Stimulated activated CD4-positive, alpha-beta T cell treated with anti-CD3 and anti-CD28 coated beads, Interleukin-1b, Interleukin-23, amount 100 ng/mL, for 1 hour (primary cell): ENCODE results near the gene WDFY2.

Experiments used
- DNase-seq, 2 donors: peaks; one replicate each; pipeline ENCODE4 v3.0.0-alpha.2; 2020; ENCODE audit warnings: low read depth in 2 of 2

WDFY2 gene

GRCh38 chr13:51738226-51738905, 154.1 kb downstream of the WDFY2 start:
- DNase-seq: no peak

DNA sequence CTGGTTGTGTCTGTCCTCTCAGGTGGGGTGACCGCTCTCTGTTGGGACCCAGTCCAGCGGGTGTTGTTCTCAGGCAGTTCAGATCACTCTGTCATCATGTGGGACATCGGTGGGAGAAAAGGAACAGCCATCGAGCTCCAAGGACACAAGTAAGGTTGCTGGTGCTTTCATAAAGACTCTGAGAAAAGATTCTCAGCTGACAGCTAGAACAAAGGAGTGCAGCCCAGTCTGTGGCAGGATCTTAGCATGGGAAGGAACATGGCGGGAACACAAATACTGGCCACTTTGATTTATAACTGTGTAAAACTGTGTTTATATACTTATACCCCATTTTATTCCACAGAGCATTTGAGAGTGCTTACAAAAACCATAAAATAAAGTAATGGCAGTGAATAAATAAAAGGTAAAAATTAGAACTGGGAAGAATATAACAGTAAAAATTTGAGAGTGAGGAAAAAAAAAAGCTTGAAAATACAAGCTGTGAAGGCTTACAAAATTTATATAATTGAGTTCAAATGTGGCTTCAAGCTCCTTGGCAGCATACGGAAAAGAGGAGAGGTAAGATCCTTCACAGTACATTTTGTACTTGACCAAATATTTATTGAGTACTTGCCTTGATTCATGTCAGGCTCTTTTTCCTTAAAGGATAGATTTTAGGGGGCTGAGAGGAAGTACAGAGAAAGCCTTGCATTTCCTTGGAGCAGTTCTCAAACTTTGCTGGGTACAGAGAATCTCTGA, 154.9 kb downstream of the WDFY2 start:
- no peak for DNase-seq

- no peak for DNase-seq
Observed at GRCh38 chr13:51740698-51741097, 156.4 kb downstream of the WDFY2 start.

DNA sequence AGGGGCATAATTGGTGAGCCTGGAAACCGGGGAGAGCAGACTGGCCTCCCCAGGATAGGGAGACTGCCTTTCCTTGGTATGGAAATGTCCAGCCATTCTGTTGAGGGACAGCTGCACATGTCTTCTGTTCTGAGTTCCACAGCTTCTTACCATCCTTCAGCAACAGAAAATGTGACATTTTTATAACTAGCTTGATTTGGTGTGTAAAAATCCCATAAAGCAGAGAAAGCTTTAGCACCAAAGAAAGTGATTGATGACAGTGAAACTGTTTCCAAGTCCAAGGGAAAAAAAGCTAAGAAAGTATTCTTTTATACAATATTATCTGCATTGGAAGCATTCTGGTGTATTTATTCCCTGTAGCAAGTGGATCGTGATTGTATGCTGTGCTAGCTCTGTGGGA, 157.8 kb downstream of the WDFY2 start:
- no peak for DNase-seq

GRCh38 chr13:51742611-51743010, 158.3 kb downstream of the WDFY2 start:
- no peak for DNase-seq

DNA sequence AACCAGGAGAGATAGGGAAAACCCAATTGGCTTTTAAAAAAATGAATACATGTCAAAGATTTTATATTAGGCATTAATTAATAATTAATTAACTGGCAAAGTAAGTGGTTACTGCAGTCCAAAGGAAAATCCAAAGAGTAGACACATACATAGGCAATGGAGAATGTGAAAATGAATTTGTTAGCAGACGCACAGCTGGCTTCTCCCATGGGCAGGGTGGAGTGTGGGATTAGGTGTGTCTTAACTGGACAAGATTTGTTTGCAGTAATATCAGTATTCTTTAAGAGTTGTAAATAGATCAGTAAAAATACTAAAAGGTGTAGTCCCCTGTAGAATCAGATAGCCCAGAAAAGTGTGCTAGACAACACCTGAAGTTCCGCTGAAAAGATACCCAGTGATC, 161.0 kb downstream of the WDFY2 start:
- DNase-seq: no peak

DNA sequence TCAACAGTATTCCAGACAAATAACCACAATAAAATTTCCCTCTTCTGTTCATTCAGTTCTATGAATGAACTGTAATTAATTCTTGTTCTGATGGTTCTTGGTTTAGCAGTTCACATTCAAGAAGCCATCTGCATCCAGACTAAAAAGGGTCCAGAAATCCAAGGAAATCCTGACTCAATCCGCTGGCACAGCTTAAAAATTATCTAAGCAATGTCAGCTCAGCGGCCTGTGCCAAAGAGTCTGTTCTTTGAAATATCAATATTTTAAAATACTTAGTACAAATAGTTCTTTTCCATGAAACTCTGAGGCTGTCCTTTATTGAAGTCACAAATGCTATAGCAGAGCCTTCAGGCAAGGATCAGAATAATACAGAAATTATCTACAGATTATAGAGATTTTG, 162.5 kb downstream of the WDFY2 start:
- no peak for DNase-seq

- DNase-seq: no peak
Observed at GRCh38 chr13:51747438-51748434, 163.5 kb downstream of the WDFY2 start.

GRCh38 chr13:51756651-51757050, 172.4 kb downstream of the WDFY2 start:
- no peak for DNase-seq

GRCh38 chr13:51758691-51759090, 174.4 kb downstream of the WDFY2 start:
- DNase-seq: no peak

DNA sequence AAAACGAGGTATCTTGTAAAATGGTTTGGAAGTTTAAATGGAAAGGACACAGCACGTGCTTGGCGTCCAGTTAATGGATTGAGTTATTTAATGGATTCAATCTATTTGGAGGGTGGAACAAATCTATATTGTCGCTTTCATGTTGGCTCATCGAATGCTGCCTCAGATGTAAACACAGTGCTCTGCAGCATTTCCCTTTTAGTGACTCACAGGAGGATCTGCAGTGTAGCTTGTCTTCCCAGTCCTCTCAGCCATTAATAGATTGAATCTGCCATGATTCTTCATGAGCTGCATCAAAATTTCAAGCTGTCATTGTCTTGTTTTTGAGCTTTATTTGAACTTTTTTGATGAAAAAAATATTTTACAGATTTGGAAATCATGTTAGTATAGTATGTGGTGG, 175.0 kb downstream of the WDFY2 start:
- no peak for DNase-seq

- DNase-seq: no peak
Observed at GRCh38 chr13:51760592-51760991, 176.3 kb downstream of the WDFY2 start.

DNA sequence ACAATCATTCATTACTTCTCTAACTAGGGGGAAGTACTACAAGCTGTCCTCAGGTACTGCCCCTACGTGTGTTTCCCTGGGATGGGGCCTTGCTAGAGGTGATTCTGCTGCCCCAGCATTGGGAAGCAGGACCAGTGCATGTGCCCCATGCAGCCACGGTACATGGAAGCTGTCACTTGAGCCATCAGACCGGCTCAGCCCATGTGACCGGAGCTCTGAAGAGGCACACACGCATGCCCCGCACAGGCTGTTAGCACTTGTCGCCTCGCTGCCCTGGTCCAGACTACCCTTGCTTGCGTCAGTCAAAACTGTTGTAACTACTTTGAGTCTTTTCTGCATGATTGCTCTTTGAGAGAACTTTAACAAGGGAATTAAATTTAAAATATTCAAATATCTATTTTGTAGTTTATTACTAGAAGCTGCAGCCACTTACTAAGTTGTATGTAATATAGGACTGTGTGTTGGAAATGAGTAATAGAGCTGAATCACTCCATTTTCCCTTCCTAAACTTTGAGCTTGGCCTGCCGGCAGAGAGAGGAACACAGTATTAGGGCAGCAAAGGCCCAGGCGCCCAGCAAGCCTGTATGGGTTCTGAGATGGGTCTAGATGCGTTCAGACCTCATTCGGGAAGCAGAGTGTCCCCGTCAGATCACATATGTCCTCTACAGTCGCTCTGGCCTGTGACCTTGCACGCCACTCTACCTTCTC, 177.5 kb downstream of the WDFY2 start:
- DNase-seq: no peak

- DNase-seq: no peak
Observed at GRCh38 chr13:51763486-51763885, 179.2 kb downstream of the WDFY2 start.

DNA sequence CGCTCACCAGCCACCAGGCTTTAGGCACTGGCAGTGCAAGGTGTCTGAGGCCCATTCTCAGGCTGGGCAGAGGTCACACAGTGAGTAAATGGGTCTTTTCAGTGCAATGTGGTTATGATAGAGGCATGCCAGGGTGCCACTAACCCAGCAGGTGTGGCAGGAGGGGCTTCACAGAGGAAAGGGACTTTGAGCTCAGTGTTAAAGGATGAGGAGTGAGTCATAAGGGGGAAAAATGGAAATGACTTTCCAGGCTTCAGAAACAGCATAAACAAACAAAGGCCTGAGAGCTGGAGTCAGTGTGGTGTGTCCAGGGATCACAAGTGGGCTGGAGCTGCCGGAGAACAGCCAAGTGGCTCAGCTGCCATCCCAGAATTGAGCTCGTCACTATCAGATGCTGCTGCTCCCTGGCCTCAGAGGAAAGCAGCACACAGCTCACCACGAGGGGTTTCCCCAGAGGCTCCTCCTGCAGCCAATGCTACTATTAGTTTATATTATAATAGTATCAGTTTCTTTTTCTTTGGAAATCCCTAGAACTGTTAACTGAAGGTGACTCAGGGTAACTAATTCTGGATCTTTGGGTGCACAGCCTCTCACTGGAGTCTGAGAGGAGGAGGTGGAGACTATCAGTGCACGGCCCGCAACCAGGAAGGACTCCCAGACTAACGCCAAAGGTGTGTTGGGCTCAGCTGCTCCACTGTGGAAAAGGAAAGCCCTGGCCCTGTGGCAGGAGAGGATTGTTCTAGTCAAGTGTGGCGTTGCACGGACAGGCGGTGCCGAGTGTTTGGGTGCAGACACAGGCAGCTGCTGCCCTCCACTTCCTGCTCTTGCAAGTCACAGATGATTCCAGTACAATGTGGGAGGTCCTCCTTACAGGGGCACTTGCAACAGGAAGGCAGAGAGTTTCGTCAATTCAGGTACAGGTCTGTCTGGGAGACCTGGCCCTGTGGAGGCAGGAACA, 180.2 kb downstream of the WDFY2 start:
- peak in 1 of 2 donors; percentile 32 for DNase-seq

- no peak for DNase-seq
Observed at GRCh38 chr13:51765142-51765515, 180.9 kb downstream of the WDFY2 start.

DNA sequence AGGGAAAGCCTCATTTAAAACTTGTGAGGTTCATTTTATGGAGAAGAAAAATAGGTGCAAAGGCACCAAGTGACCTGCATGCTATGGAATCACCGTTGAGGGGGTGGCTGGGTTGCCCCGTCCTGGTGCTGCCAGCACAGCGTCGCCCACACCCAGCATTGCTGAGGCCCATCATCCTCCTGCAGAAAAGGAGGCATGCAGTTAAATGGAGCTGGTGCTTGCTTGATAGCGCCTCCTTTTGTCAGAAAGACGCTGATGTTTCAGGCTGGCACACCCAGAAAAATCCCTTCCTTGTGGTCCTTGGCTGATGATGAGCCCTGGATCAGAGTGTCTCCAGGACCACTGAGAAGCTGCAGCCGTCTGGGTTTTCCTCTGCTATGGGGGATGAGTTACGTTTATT, 182.8 kb downstream of the WDFY2 start:
- DNase-seq: no peak

DNA sequence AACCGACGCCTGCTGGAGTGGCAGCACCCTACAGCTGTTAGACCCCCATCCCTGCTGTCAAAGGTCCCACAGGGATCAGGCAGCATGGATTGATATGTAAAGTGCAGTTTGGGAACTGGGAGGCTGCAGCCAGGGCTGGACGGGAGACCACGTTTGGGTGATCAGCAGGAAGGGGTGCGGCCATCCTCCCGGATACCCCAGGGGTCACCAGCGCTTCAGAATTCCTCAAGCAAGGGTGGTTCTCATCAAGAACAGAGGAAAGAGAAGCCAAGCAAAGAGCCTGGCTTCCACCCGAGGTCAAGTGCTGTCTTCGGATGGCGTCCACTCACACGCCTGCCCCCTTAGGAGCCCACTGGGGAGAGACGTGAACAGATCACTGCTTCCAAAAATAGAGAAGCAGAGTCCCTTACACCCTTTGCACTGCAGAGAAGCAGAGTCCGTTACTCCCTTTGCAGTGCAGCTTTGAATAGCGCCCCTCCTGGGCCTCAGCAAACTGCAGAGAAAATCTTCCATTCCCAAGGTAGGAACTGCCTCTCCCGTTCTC, 184.2 kb downstream of the WDFY2 start:
- DNase-seq: no peak

DNA sequence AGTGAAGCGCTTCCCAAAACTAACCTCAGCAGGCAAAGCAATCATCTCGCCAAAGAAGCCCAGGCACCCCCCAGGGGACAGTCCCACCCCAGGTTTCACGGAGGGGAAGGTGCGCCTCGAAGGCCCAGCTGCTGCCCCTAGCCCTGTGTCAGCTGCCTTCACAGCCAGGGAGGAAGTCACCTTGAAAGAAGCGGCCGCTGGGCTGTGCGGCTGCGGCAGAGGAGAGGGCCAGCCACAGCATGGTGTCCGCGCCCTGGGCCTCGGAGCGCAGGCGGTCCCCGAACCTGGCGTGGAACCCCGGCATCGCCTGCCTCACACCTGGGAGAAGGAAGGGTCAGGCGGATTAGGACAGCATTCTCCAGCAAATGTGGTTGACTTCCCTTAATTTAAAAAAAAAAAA, 184.7 kb downstream of the WDFY2 start:
- DNase-seq: no peak

DNA sequence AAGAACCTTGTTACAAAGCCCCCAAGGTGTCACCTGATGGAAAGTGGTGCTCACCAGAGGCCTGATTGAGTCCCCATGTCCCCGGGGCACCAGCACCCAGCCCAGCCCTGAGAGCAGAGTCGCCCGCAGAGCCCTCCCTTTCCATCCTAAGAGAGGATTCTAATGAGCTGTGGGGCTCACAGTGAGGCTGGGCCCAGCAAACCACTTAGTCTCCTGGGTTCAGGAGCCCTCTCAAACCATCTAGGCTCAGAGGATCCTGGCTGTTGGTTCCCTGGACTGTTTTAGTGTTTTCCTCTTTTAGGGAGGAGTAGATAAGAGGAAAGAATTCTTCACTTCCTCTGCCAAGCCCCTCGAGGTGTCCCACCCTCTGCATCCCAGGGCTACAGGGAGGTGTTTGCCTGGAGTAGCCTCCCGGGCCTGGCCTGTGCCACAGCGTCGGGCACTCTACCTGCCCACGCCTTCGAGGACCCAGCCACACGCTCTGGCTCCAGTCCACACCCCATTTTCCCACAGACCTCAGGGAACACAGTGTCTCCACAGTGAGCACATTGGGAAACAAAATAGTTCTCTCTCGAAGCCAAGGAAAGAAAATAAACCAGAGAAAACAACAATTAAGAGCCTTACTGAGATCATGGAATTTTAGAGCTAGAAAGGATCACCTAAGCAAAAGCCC, 185.3 kb downstream of the WDFY2 start:
- no peak for DNase-seq
